OCI-LY7 (cell line): Measurements from ENCODE around the gene GNGT1.
"Not testable (repeated sequence)": the region's sequence is repeated elsewhere in the genome, so short reads cannot be mapped to it uniquely, and the experiment has no call there.

Experiments used
- CTCF ChIP-seq: fragments of 200-600 bp; sonication (generic); conservative IDR thresholded peaks from 2 replicates; pipeline ENCODE4 v1.5.1; 2014; ENCODE audit warnings: mild to moderate bottlenecking, antibody characterized with exemption, low read length, moderate library complexity, mixed read lengths
- EZH2phosphoT487 ChIP-seq: fragments of 200-600 bp; sonication (generic); IDR thresholded peaks from 2 replicates; pipeline ENCODE4 v1.6.1; 2018; ENCODE audit warnings: low read depth, borderline replicate concordance, mild to moderate bottlenecking, mixed run types, antibody characterized with exemption, low read length, moderate library complexity, mixed read lengths

GRCh38 chr7:93915206-93915842, 9.0 kb downstream of the GNGT1 start:
- not testable (repeated sequence) for TF ChIP-seq CTCF, EZH2phosphoT487
